ENCODE data around the gene PTPRN2.

- TF ChIP-seq CTCF (IDR thresholded peaks at IDR 0.05 in 2 of 3, conservative IDR thresholded peaks at IDR 0.05 in 1 of 3; ENCODE audit: borderline replicate concordance in 1 of 3, insufficient read depth in 1 of 3, low read depth in 2 of 3, low read length in 2 of 3) (peak; percentile 37 to 64 (median 44); a peak in 4 of 6 replicates), POLR2A (IDR thresholded peaks at IDR 0.05; ENCODE audit: borderline replicate concordance, extremely low read depth, insufficient read depth, insufficient read length) (no peak), REST (IDR thresholded peaks at IDR 0.05; ENCODE audit: low read depth) (no peak), JUND (IDR thresholded peaks at IDR 0.05) (no peak), MAX (IDR thresholded peaks at IDR 0.05) (no peak), ZFX (IDR thresholded peaks at IDR 0.05) (no peak), FOSL1 (IDR thresholded peaks at IDR 0.05; ENCODE audit: low read depth) (no peak), SIN3A (IDR thresholded peaks at IDR 0.05; ENCODE audit: low read depth) (no peak), POLR2AphosphoS5 (IDR thresholded peaks at IDR 0.05; ENCODE audit: low read depth, low read length) (no peak), RAD21 (IDR thresholded peaks at IDR 0.05; ENCODE audit: low read depth) (peak; percentile 77), SP1 (IDR thresholded peaks at IDR 0.05; ENCODE audit: low read depth) (no peak)
Measured at GRCh38 chr7:158407581-158408317, 179.9 kb downstream of the PTPRN2 start.
